Psoas muscle (tissue), 8 donors: ENCODE measurements around the gene NUP43. TPM values are rescaled to one million over a fixed set of nuclear protein-coding genes. Genes with fewer than 3 reads are reported as not detected.

ENCODE experiments used
- ATAC-seq, 4 donors: fragments of 200-7000 bp; cut with Tn5 transposase; one replicate each; pipeline ENCODE4 v1.9.1; 2020; ENCODE audit warnings: moderate library complexity in 3 of 4, mild to moderate bottlenecking in 2 of 4
- DNase-seq, 2 donors: peaks; one replicate each; pipeline ENCODE4 v3.0.0-alpha.2; 2020
- H3K27ac ChIP-seq: fragments of 200-600 bp; one replicate; pipeline ENCODE4 v1.8.0; 2022
- H3K27me3 ChIP-seq, 3 donors: fragments of 200-600 bp in 1 of 3; one replicate each; pipeline versions ENCODE4 v1.6.1 to v1.8.0; 2013 to 2022; ENCODE audit warnings: low read length in 2 of 3, mild to moderate bottlenecking in 2 of 3, moderate library complexity in 1 of 3; ENCODE audit not compliant: insufficient read depth in 3 of 3
- H3K36me3 ChIP-seq, 2 donors: fragments of 200-600 bp in 1 of 2; one replicate each; pipeline versions ENCODE4 v1.6.1 to v1.8.0; 2013 to 2022; ENCODE audit warnings: low read depth in 1 of 2, mild to moderate bottlenecking in 1 of 2, moderate library complexity in 1 of 2; ENCODE audit not compliant: insufficient read depth in 1 of 2
- H3K4me1 ChIP-seq: fragments of 200-600 bp; one replicate; pipeline ENCODE4 v1.8.0; 2022
- H3K4me3 ChIP-seq: fragments of 200-600 bp; one replicate; pipeline ENCODE4 v1.8.0; 2022; ENCODE audit warnings: mild to moderate bottlenecking
- H3K9me3 ChIP-seq: fragments of 200-600 bp; one replicate; pipeline ENCODE4 v1.8.0; 2022
- CTCF ChIP-seq: fragments of 200-600 bp; IDR thresholded peaks from one replicate; pipeline ENCODE4 v1.8.0; 2022; ENCODE audit warnings: antibody characterized with exemption
- WGBS, 3 donors: extraction: QIAGEN DNeasy Blood & Tissue Kit; methylation state at CpG; one replicate each; pipeline versions ENCODE4 v1.1.6 to v1.1.7; 2013; 5-methylcytosine and 5-hydroxymethylcytosine counted together
- intact Hi-C, 2 donors: fragments of 100-400 bp; cut with DNase I; formaldehyde crosslinking; loops; one replicate each; pipeline versions ENCODE4 v1.11.0 to v1.14.2; 2022
- polyA plus RNA-seq, 3 donors: library from polyadenylated mRNA; stranded (reverse); fragments of 200-250 nt; gene quantifications; one replicate each; pipeline ENCODE4 v1.2.3, GENCODE V29; 2013
- total RNA-seq, 4 donors: library from RNA; stranded (reverse); fragmentation: NEBNext Ultra II Directional in 2 of 4; extraction: Animal tissue kit (Norgen Biotek cat#: 25700) in 2 of 4; gene quantifications; one replicate each; pipeline versions ENCODE4 v1.2.1 to v1.2.4, GENCODE V29; 2021 to 2023
- donor health status: healthy with polysubstance abuse.
- donor health status: DM: no; HTN: no; CAD: no; lungs with moderate emphysema.
- donor health status: Bipolar disorder and iron deficiency.
- donor health status: healthy.
- donor health status: DM: yes; HTN: yes; CAD: no.
- donor health status: DM: no; HTN: no; CAD: no.
- donor health status: DM: no; HTN: no; CAD: no.
- donor health status: DM: yes; HTN: yes; CAD: no.

NUP43 gene
- total and polyA plus RNA-seq, 7 donors, result 7.3 to 26.8 (median 17.4) TPM

GRCh38 chr6:149727793-149728498, 18.4 kb downstream of the NUP43 start:
- 91 to 92% (median 92%) methylated on average over 4 of the region's 4 CpGs for WGBS, 3 donors
- H3K36me3 ChIP-seq, result peaks cover 7 to 83% of the 10 kb centered on the region in 2 donors

GRCh38 chr6:149725785-149726184, 20.5 kb downstream of the NUP43 start:
- Histone ChIP-seq H3K9me3 (no peaks in the 10 kb centered on the region), H3K27ac (no peak overlapping the region), H3K27me3 (no peaks in the 10 kb centered on the region), H3K36me3 (peaks cover 7 to 63% of the 10 kb centered on the region in 2 donors), H3K4me3 (no peak overlapping the region), H3K4me1 (no peaks in the 10 kb centered on the region)
- no peak for DNase-seq
- 88 to 97% (median 91%) methylated on average over 3 of the region's 3 CpGs for WGBS, 3 donors
- no peak for ATAC-seq
- intact Hi-C loops, result no loop called here
- no peak for TF ChIP-seq CTCF

More at GRCh38 chr6:149727793-149728498, 18.4 kb downstream of the NUP43 start:
- no peak for TF ChIP-seq CTCF
- Histone ChIP-seq H3K4me1 (no peaks in the 10 kb centered on the region), H3K27ac (no peak overlapping the region), H3K27me3 (no peaks in the 10 kb centered on the region), H3K9me3 (no peaks in the 10 kb centered on the region), H3K4me3 (no peak overlapping the region)
- ATAC-seq, result no peak
- DNase-seq, result no peak
- intact Hi-C loops, result no loop called here

GRCh38 chr6:149723771-149724417, 22.4 kb downstream of the NUP43 start:
- Histone ChIP-seq H3K9me3 (no peaks in the 10 kb centered on the region), H3K4me3 (no peak overlapping the region), H3K27me3 (no peaks in the 10 kb centered on the region), H3K36me3 (peaks cover 0 to 44% of the 10 kb centered on the region in 2 donors), H3K4me1 (peaks cover under 1% of the 10 kb centered on the region), H3K27ac (no peak overlapping the region)
- ATAC-seq (peak in 3 of 4 donors; percentile 66 to 81 (median 66)), DNase-seq (no peak)
- TF ChIP-seq CTCF, result peak; percentile 62
- 75 to 82% (median 76%) methylated on average over 10 of the region's 10 CpGs for WGBS, 3 donors
- intact Hi-C loops, result no loop called here

GRCh38 chr6:149723262-149723661, 23.1 kb downstream of the NUP43 start:
- ATAC-seq (no peak), DNase-seq (no peak)
- intact Hi-C loops, result no loop called here
- H3K9me3 ChIP-seq, result no peaks in the 10 kb centered on the region
- H3K36me3 ChIP-seq, result peaks cover 0 to 38% of the 10 kb centered on the region in 2 donors
- H3K27me3 ChIP-seq, result no peaks in the 10 kb centered on the region
- no peak for TF ChIP-seq CTCF
- 90 to 94% (median 91%) methylated on average over 4 of the region's 4 CpGs for WGBS, 3 donors
- H3K4me3 ChIP-seq, result no peak overlapping the region
- peaks cover 3% of the 10 kb centered on the region for H3K4me1 ChIP-seq
- H3K27ac ChIP-seq, result no peak overlapping the region
